Mesenchymal stem cell (in vitro differentiated cells and primary cell): Measurements from ENCODE around the gene CERS6.

ENCODE experiments used
- DNase-seq: peaks from one replicate; pipeline ENCODE4 v3.0.0-alpha.2; 2013
- H2AFZ ChIP-seq: one replicate; pipeline ENCODE4 v1.6.1; 2013; ENCODE audit warnings: low read depth, mild to moderate bottlenecking, control low read depth, inconsistent platforms, low read length, moderate library complexity
- H2AK5ac ChIP-seq: 2 replicates; pipeline ENCODE4 v1.6.1; 2013; ENCODE audit warnings: low read length, moderate library complexity, mild to moderate bottlenecking, inconsistent platforms; ENCODE audit not compliant: severe bottlenecking
- H2BK120ac ChIP-seq: one replicate; pipeline ENCODE4 v1.6.1; 2013; ENCODE audit warnings: low read depth, mild to moderate bottlenecking, inconsistent platforms, low read length, moderate library complexity
- H2BK12ac ChIP-seq, 2 experiments: one replicate each; pipeline ENCODE4 v1.6.1; 2013; ENCODE audit warnings: inconsistent platforms in 2 of 2, low read length in 2 of 2, mild to moderate bottlenecking in 2 of 2, moderate library complexity in 2 of 2, control low read depth in 1 of 2
- H2BK15ac ChIP-seq: one replicate; pipeline ENCODE4 v1.6.1; 2013; ENCODE audit warnings: mild to moderate bottlenecking, low read depth, inconsistent platforms; ENCODE audit not compliant: poor library complexity, severe bottlenecking
- H2BK5ac ChIP-seq: 2 replicates; pipeline ENCODE4 v1.6.1; 2013; ENCODE audit warnings: low read depth, mild to moderate bottlenecking, low read length, control low read depth, inconsistent platforms; ENCODE audit not compliant: poor library complexity, severe bottlenecking
- H3K14ac ChIP-seq, 2 experiments: one replicate each; pipeline ENCODE4 v1.6.1; 2013; ENCODE audit warnings: inconsistent platforms in 2 of 2, low read length in 2 of 2, control low read depth in 1 of 2, mild to moderate bottlenecking in 1 of 2, moderate library complexity in 1 of 2
- H3K18ac ChIP-seq, 2 experiments: one replicate each; pipeline ENCODE4 v1.6.1; 2013; ENCODE audit warnings: inconsistent platforms in 2 of 2, low read length in 2 of 2, control low read depth in 1 of 2, low read depth in 1 of 2, mild to moderate bottlenecking in 1 of 2
- H3K23ac ChIP-seq, 2 experiments: one replicate each; pipeline ENCODE4 v1.6.1; 2013; ENCODE audit warnings: inconsistent platforms in 2 of 2, low read length in 2 of 2, mild to moderate bottlenecking in 2 of 2, moderate library complexity in 2 of 2, control low read depth in 1 of 2
- H3K27ac ChIP-seq: 2 replicates; pipeline ENCODE4 v1.5.1; 2013; ENCODE audit warnings: mild to moderate bottlenecking, moderate library complexity, low read length, control low read depth, inconsistent platforms; ENCODE audit not compliant: poor library complexity, severe bottlenecking
- H3K27me3 ChIP-seq, 2 experiments: 2 replicates each; pipeline versions ENCODE4 v1.6.1 to v1.7.0; 2013; ENCODE audit warnings: low read length in 2 of 2, mild to moderate bottlenecking in 2 of 2, moderate library complexity in 2 of 2, control low read depth in 1 of 2, inconsistent platforms in 1 of 2; ENCODE audit not compliant: control insufficient read depth in 1 of 2, insufficient read depth in 1 of 2
- H3K36me3 ChIP-seq, 2 experiments: 2 replicates each; pipeline versions ENCODE4 v1.6.1 to v1.7.0; 2013; ENCODE audit warnings: low read length in 2 of 2, control low read depth in 1 of 2, inconsistent platforms in 1 of 2, low read depth in 1 of 2, mild to moderate bottlenecking in 1 of 2; ENCODE audit not compliant: insufficient read depth in 2 of 2, control insufficient read depth in 1 of 2
- H3K4ac ChIP-seq, 2 experiments: one replicate each; pipeline ENCODE4 v1.6.1; 2013; ENCODE audit warnings: inconsistent platforms in 2 of 2, low read length in 2 of 2, mild to moderate bottlenecking in 2 of 2, moderate library complexity in 2 of 2, control low read depth in 1 of 2, low read depth in 1 of 2
- H3K4me1 ChIP-seq: 2 replicates; pipeline ENCODE4 v1.6.1; 2013; ENCODE audit warnings: low read depth, low read length, control low read depth; ENCODE audit not compliant: control insufficient read depth, insufficient read depth
- H3K4me2 ChIP-seq: 2 replicates; pipeline ENCODE4 v1.6.1; 2013; ENCODE audit warnings: low read length, mild to moderate bottlenecking, inconsistent platforms; ENCODE audit not compliant: poor library complexity, severe bottlenecking
- H3K4me3 ChIP-seq, 2 experiments: 2 replicates each; pipeline versions ENCODE4 v1.5.1 to v1.7.0; 2013; ENCODE audit warnings: low read length in 2 of 2, mild to moderate bottlenecking in 2 of 2, control low read depth in 1 of 2, low read depth in 1 of 2; ENCODE audit not compliant: insufficient read depth in 1 of 2
- H3K79me1 ChIP-seq: replicated peaks from 2 replicates; pipeline ENCODE4 v1.6.1; 2013; ENCODE audit warnings: mild to moderate bottlenecking, control low read depth, low read length, inconsistent platforms; ENCODE audit not compliant: poor library complexity, severe bottlenecking
- H3K9ac ChIP-seq: 2 replicates; pipeline ENCODE4 v1.7.0; 2013; ENCODE audit warnings: mild to moderate bottlenecking, low read length, moderate library complexity
- H3K9me3 ChIP-seq: 2 replicates; pipeline ENCODE4 v1.7.0; 2013; ENCODE audit warnings: mild to moderate bottlenecking, low read length; ENCODE audit not compliant: control insufficient read depth
- H4K8ac ChIP-seq: one replicate; pipeline ENCODE4 v1.6.1; 2013; ENCODE audit warnings: inconsistent platforms, mild to moderate bottlenecking, low read length, moderate library complexity
- H4K91ac ChIP-seq: one replicate; pipeline ENCODE4 v1.6.1; 2013; ENCODE audit warnings: mild to moderate bottlenecking, low read length, inconsistent platforms
- WGBS: methylation state at CpG from one replicate; pipeline ENCODE4 v1.1.7; 2013; ENCODE audit warnings: mixed read lengths; 5-methylcytosine and 5-hydroxymethylcytosine counted together

CERS6 gene

DNA sequence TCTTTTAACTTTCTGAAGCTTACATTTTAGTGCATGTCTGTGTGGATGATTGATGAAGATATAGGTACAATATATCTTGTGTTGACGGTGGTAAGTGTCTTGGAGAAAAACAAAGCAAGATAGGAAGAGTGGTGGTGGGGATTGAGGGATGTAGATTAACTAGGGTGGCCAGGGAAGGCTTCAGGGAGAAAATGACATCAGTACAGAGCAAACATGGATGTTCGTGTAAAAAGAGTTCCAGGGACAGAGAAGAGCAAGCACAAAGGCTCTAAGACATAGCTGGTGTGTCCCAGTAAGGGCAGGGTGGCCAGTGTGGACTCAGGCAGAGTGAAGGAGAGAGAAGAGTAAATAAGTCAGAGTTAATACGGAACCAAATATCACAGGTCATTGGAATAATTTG is 2.7 kb upstream of the CERS6 start:
- Histone ChIP-seq H2BK120ac (no peak overlapping the region), H2AFZ (no peak overlapping the region), H3K79me1 (peaks cover 3% of the 10 kb centered on the region), H3K4ac (no peak overlapping the region), H4K8ac (no peak overlapping the region), H3K4me1 (peaks cover 6% of the 10 kb centered on the region), H3K27ac (no peak overlapping the region), H3K9me3 (no peaks in the 10 kb centered on the region), H2BK15ac (no peak overlapping the region), H3K23ac (no peak overlapping the region), H3K36me3 (no peaks in the 10 kb centered on the region), H3K27me3 (no peaks in the 10 kb centered on the region), H3K4me3 (no peak overlapping the region), H2AK5ac (no peak overlapping the region), H4K91ac (no peak overlapping the region), H2BK5ac (no peak overlapping the region), H3K18ac (no peak overlapping the region), H3K4me2 (no peak overlapping the region), H3K9ac (no peak overlapping the region), H3K14ac (no peak overlapping the region), H2BK12ac (no peak overlapping the region)
- DNase-seq, result no peak
- 87% methylated on average over 3 of the region's 3 CpGs for WGBS

- 97% methylated on average over 3 of the region's 6 CpGs for WGBS
- Histone ChIP-seq H3K14ac (no peak overlapping the region), H4K8ac (no peak overlapping the region)
Measured at GRCh38 chr2:168454737-168455644, 1.1 kb upstream of the CERS6 start.

DNA sequence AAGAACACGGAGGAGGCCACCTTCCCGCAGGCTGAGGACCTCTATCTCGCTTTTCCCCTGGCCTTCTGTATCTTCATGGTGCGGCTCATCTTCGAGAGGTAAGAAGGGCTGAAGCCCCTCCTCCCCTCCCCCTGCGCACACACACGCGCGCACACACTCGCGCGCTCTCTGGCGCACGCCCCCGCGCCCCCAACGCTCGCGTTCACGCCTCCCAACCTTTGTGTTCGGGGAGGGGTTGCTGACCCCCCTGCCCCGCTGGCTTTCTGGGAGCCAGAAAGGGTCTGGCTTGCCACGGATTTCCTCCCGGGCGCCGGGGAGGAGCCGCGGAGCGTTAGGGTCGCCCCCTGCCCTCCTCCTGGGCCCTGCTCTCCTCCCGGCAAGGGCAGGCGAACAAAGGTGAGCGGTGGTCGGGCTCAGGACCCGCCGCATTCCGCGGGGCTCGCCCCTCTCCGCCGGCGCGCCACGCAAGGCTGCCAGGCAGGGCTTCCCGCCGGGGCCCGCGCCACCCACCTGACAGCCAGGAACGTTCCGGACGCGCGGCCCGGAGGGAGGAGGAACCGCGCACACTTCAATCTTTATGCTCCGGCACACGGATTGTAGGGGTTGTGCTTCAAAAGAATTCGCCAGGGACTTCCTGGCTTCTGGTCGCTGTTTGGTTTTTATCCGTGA is 583 bp downstream of the CERS6 start:
- peak overlapping the region; percentile 85 to 94 for H3K4me3 ChIP-seq
- H2BK15ac ChIP-seq, result peak overlapping the region; percentile 78
- H3K9ac ChIP-seq, result peak overlapping the region; percentile 81
- peak; percentile 36 for DNase-seq
- peak overlapping the region; percentile 90 for H3K4me2 ChIP-seq
- H2BK5ac ChIP-seq, result peak overlapping the region; percentile 20
- H2AK5ac ChIP-seq, result no peak overlapping the region
- H2BK12ac ChIP-seq, result peak overlapping the region; percentile 45 to 93
- H3K18ac ChIP-seq, result peak overlapping the region; percentile 92 to 93
- H3K79me1 ChIP-seq, result peaks cover 12% of the 10 kb centered on the region
- no peaks in the 10 kb centered on the region for H3K36me3 ChIP-seq
- H4K91ac ChIP-seq, result peak overlapping the region; percentile 39
- H2AFZ ChIP-seq, result peak overlapping the region; percentile 83
- H3K4me1 ChIP-seq, result peaks cover 4% of the 10 kb centered on the region
- H3K9me3 ChIP-seq, result no peaks in the 10 kb centered on the region
- peak overlapping the region; percentile 73 for H4K8ac ChIP-seq
- peak overlapping the region in 1 of 2 experiments; percentile 97 for H3K23ac ChIP-seq
- H3K14ac ChIP-seq, result peak overlapping the region in 1 of 2 experiments; percentile 90
- H2BK120ac ChIP-seq, result peak overlapping the region; percentile 64
- under 1% methylated on average over 58 of the region's 61 CpGs for whole genome bisulfite sequencing
- peak overlapping the region; percentile 69 for H3K27ac ChIP-seq
- H3K27me3 ChIP-seq, result no peaks in the 10 kb centered on the region
- H3K4ac ChIP-seq, result peak overlapping the region; percentile 58 to 81

More at GRCh38 chr2:168454737-168455644, 1.1 kb upstream of the CERS6 start:
- H2BK15ac ChIP-seq, result no peak overlapping the region
- no peak overlapping the region for H4K91ac ChIP-seq
- no peak overlapping the region for H2AFZ ChIP-seq
- H2BK5ac ChIP-seq, result no peak overlapping the region
- no peak overlapping the region for H3K4me2 ChIP-seq
- no peak overlapping the region for H2AK5ac ChIP-seq
- H3K18ac ChIP-seq, result no peak overlapping the region
- H3K23ac ChIP-seq, result no peak overlapping the region
- peak overlapping the region in 1 of 2 experiments; percentile 94 for H3K4me3 ChIP-seq
- H3K27me3 ChIP-seq, result no peaks in the 10 kb centered on the region
- H3K9me3 ChIP-seq, result no peaks in the 10 kb centered on the region
- H3K27ac ChIP-seq, result no peak overlapping the region
- H3K4ac ChIP-seq, result no peak overlapping the region
- H3K4me1 ChIP-seq, result peaks cover 6% of the 10 kb centered on the region
- H3K36me3 ChIP-seq, result no peaks in the 10 kb centered on the region
- peak overlapping the region; percentile 88 for H3K9ac ChIP-seq
- DNase-seq, result no peak
- H3K79me1 ChIP-seq, result peaks cover 5% of the 10 kb centered on the region
- no peak overlapping the region for H2BK120ac ChIP-seq
- H2BK12ac ChIP-seq, result peak overlapping the region in 1 of 2 experiments; percentile 45
